WTC11 (cell line): ENCODE data around the gene MIER1.

Experiments used
- CTCF ChIP-seq: fragments of 200-600 bp; IDR thresholded peaks from 2 replicates; pipeline ENCODE4 v1.8.0; 2022; ENCODE audit warnings: antibody characterized with exemption
- ETV6 ChIP-seq: sonication (generic); formaldehyde crosslinking; IDR thresholded peaks from 2 replicates; pipeline ENCODE4 v1.8.1; 2022; ENCODE audit warnings: mild to moderate bottlenecking, missing genetic modification reagents
- TEAD1 ChIP-seq: sonication (generic); formaldehyde crosslinking; IDR thresholded peaks from 2 replicates; pipeline ENCODE4 v1.8.0; 2022; ENCODE audit warnings: mild to moderate bottlenecking, missing genetic modification reagents
- ZNF317 ChIP-seq: sonication (generic); formaldehyde crosslinking; IDR thresholded peaks from 2 replicates; pipeline ENCODE4 v1.8.1; 2023; ENCODE audit warnings: low read depth, mild to moderate bottlenecking, moderate library complexity, missing genetic modification reagents, borderline replicate concordance
- ZSCAN18 ChIP-seq: fragments of 250-450 bp; sonication (Bioruptor Pico); IDR thresholded peaks from 2 replicates; pipeline ENCODE4 v2.1.2; 2022; ENCODE audit warnings: mild to moderate bottlenecking, moderate library complexity
- TF ChIP-seq, protein P1 (sequence below): sonication (generic); formaldehyde crosslinking; IDR thresholded peaks from 2 replicates; pipeline ENCODE4 v1.8.0; 2022; ENCODE audit warnings: mild to moderate bottlenecking, missing genetic modification reagents
- TF ChIP-seq, protein P2 (sequence below): fragments of 250-450 bp; sonication (Bioruptor Pico); conservative IDR thresholded peaks from 2 replicates; pipeline ENCODE4 v1.9.0; 2021; ENCODE audit warnings: mild to moderate bottlenecking

DNA sequence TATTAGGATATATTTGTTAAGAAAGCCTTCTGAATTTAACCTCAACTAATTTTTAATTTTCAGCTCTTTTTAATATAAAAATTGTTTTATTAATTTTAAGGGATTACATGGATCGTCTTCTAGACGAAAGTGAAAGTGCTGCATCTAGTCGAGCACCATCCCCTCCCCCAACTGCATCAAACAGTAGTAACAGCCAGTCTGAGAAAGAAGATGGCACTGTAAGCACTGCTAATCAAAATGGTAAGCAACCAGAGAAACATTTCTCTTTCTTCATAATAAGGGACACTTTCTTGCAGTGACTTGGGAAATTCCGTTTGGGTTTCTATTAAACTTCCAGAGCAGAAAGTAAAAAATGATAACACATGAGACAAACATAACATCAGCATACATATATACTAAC, 56.9 kb downstream of the MIER1 start:
- TF ChIP-seq, protein P1, sequence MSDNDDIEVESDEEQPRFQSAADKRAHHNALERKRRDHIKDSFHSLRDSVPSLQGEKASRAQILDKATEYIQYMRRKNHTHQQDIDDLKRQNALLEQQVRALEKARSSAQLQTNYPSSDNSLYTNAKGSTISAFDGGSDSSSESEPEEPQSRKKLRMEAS (CRISPR knock-in tag): no peak
- no peak for TF ChIP-seq CTCF
- TF ChIP-seq, protein P2, sequence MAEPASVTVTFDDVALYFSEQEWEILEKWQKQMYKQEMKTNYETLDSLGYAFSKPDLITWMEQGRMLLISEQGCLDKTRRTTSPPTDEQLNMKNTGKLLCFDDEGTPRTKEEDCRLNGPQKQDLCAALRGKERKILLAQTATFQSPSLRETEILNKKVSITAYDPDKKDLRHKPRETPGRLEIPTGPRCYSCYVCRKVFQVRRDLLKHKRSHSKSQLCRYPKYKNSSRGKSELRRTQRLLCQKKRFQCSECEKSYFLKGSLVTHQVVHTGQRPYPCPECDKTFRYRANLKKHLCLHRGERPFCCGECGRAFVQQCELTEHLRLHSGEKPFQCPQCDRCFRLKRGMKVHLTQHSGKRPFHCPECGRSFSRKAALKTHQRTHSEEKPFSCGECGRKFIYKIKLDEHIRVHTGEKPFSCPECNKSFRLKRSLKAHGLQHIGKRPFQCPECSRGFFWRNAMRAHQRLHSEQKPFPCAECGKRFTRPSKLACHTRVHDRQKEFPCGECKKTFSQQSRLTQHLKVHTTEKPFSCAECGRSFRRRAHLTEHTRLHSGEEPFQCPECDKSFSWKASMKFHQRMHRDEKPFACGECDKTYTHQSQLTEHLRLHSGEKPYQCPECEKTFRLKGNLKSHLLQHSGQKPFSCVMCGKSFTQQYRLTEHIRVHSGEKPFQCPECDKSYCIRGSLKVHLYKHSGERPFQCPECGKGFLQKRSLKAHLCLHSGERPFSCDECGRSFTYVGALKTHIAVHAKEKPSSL: no peak
- no peak for TF ChIP-seq ETV6 (CRISPR knock-in tag)
- TF ChIP-seq ZSCAN18 (CRISPR knock-in tag): no peak
- TF ChIP-seq TEAD1 (CRISPR knock-in tag): no peak
- TF ChIP-seq ZNF317 (CRISPR knock-in tag): no peak
